ENCODE measurements around the gene FLT4. TPM values are rescaled to one million over a fixed set of nuclear protein-coding genes. Genes with fewer than 3 reads are reported as not detected.
A peak's percentile ranks its signal among the peaks of the same experiment; 100 is the strongest.

The FLT4 gene
- polyA plus RNA-seq, 4 donors: 0.22 to 15.8 (median 3.0) TPM

DNA sequence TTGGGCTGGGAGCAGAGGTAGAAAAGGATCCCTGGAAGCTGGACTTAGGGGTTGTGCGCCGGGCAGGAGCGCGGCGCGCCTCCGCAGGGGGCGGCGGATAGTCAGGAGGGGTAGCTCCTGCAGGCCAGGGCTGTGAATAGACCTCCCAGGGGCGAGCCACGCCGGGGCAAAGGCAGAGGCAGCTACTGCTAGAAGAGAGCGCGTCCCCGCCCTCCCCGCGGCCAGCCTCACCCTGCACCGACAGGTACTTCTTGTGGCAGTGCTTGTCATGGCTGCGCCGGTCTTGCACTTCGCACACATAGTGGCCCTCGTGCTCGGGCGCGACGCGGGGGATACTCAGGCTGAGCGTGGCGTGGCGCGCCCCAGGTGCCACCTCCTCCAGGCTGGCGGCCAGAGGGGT is 28.1 kb downstream of the FLT4 start:
- FAIRE-seq: no peak
- WGBS, 3 donors: 74 to 88% (median 83%) methylated on average over 24 to 32 of the region's 32 CpGs
- Histone ChIP-seq H3K27me3 (ENCODE audit: control insufficient read depth in 3 of 3, insufficient read depth in 3 of 3, low read length in 3 of 3) (peaks cover 0 to 12% (median 6%) of the 10 kb centered on the region in 3 donors), H3K4me1 (ENCODE audit: control insufficient read depth in 3 of 3, insufficient read depth in 2 of 3, low read depth in 1 of 3, low read length in 2 of 3) (no peaks in the 10 kb centered on the region), H3K9me3 (ENCODE audit: control insufficient read depth in 2 of 2, insufficient read depth in 1 of 2, low read depth in 1 of 2, low read length in 1 of 2) (no peaks in the 10 kb centered on the region), H3K36me3 (ENCODE audit: control insufficient read depth in 3 of 3, insufficient read depth in 2 of 3, low read depth in 1 of 3, low read length in 3 of 3) (no peaks in the 10 kb centered on the region), H3K4me3 (ENCODE audit: low read depth in 1 of 3, low read length in 3 of 3) (no peak overlapping the region), H3K27ac (ENCODE audit: low read depth in 1 of 3, low read length in 2 of 3) (no peak overlapping the region)
- no peak for DNase-seq

DNA sequence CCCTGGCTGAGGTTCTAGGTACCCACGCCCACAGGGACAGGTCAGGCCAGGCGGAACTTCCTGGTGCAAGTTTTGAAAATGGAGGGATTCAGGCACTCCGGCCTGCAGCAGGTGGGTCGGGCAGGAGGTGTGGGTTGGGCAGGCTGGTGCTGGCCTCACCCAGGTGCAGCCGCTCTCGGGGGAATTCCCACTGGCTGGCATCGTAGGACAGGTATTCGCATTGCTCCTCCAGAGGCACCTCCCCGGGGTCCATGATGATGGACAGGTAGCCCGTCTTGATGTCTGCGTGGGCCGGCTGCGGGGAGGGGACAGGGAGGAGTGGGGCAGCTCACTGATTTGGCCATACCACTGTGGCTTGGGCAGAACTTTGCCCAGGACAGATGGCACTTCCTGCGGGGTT is 29.4 kb downstream of the FLT4 start:
- H3K27ac ChIP-seq (ENCODE audit: low read depth in 1 of 3, low read length in 2 of 3): no peak overlapping the region
- no peak overlapping the region for H3K4me3 ChIP-seq (ENCODE audit: low read depth in 1 of 3, low read length in 3 of 3)
- H3K36me3 ChIP-seq (ENCODE audit: control insufficient read depth in 3 of 3, insufficient read depth in 2 of 3, low read depth in 1 of 3, low read length in 3 of 3): no peaks in the 10 kb centered on the region
- WGBS, 3 donors: 65 to 89% (median 77%) methylated on average over 14 of the region's 14 CpGs
- no peaks in the 10 kb centered on the region for H3K4me1 ChIP-seq (ENCODE audit: control insufficient read depth in 3 of 3, insufficient read depth in 2 of 3, low read depth in 1 of 3, low read length in 2 of 3)
- no peaks in the 10 kb centered on the region for H3K9me3 ChIP-seq (ENCODE audit: control insufficient read depth in 2 of 2, insufficient read depth in 1 of 2, low read depth in 1 of 2, low read length in 1 of 2)
- H3K27me3 ChIP-seq (ENCODE audit: control insufficient read depth in 3 of 3, insufficient read depth in 3 of 3, low read length in 3 of 3): peaks cover 0 to 12% (median 6%) of the 10 kb centered on the region in 3 donors
- FAIRE-seq (no peak), DNase-seq (no peak)

DNA sequence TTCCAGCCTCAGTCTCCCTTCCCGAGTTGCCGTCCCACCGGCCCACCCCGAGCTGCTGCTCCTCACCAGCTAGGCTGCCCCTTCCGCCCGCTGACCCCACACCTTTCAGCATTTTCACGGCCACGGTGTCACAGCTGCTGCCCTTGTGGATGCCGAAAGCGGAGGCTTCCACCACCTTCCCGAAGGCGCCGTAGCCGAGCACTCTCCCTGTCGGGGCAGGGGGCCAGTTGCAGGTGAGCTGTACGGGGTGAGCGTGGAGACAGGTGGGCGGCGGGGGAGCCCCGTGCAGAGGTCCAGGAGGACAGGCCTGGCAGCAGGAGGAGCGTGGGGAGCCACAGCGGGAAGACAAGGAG is 29.9 kb downstream of the FLT4 start:
- peaks cover 0 to 12% (median 6%) of the 10 kb centered on the region in 3 donors for H3K27me3 ChIP-seq (ENCODE audit: control insufficient read depth in 3 of 3, insufficient read depth in 3 of 3, low read length in 3 of 3)
- no peak overlapping the region for H3K4me3 ChIP-seq (ENCODE audit: low read depth in 1 of 3, low read length in 3 of 3)
- WGBS, 3 donors: 78 to 82% (median 81%) methylated on average over 22 of the region's 22 CpGs
- DNase-seq (no peak), FAIRE-seq (no peak)
- no peaks in the 10 kb centered on the region for H3K4me1 ChIP-seq (ENCODE audit: control insufficient read depth in 3 of 3, insufficient read depth in 2 of 3, low read depth in 1 of 3, low read length in 2 of 3)
- no peaks in the 10 kb centered on the region for H3K36me3 ChIP-seq (ENCODE audit: control insufficient read depth in 3 of 3, insufficient read depth in 2 of 3, low read depth in 1 of 3, low read length in 3 of 3)
- no peak overlapping the region for H3K27ac ChIP-seq (ENCODE audit: low read depth in 1 of 3, low read length in 2 of 3)
- no peaks in the 10 kb centered on the region for H3K9me3 ChIP-seq (ENCODE audit: control insufficient read depth in 2 of 2, insufficient read depth in 1 of 2, low read depth in 1 of 2, low read length in 1 of 2)

DNA sequence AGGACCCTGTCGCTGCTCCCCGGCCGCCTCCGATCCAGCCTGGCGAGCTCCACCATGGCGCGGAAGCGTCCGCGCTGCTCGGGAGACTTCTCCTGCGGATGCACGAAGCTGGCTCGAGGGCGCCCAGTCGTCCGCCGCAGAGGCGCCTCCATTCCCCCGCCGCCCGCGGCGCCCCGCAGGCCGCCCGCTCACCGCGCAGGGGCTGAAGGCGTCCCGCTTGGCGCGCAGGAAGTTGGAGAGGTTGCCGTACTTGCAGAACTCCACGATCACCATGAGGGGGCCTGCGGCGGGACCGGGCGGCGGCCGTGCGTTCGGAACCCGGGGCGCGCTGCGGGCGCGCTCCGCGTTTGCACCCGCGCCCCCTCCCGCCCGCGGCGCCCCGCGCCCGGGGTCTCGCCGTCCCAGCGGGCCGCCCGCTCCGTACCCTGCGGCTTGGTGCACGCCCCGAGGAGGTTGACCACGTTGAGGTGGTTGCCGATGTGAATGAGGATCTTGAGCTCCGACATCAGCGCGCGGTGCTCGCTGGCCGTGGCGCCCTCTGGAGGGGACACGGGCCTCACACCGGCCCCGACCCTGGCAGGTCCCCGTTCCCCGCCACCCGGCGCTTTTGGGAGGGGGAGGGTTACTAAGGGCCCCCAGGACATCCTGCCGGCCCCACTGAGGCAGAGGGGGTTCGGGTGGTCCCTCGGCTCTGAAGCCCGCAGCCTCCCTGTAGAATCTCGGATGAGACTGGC is 30.4 kb downstream of the FLT4 start:
- WGBS, 3 donors: 13 to 27% (median 15%) methylated on average over 52 to 90 of the region's 90 CpGs
- Histone ChIP-seq H3K4me1 (ENCODE audit: control insufficient read depth in 3 of 3, insufficient read depth in 2 of 3, low read depth in 1 of 3, low read length in 2 of 3) (no peaks in the 10 kb centered on the region), H3K36me3 (ENCODE audit: control insufficient read depth in 3 of 3, insufficient read depth in 2 of 3, low read depth in 1 of 3, low read length in 3 of 3) (no peaks in the 10 kb centered on the region), H3K27ac (ENCODE audit: low read depth in 1 of 3, low read length in 2 of 3) (no peak overlapping the region), H3K4me3 (ENCODE audit: low read depth in 1 of 3, low read length in 3 of 3) (peak overlapping the region in 1 of 3 donors; percentile 35), H3K27me3 (ENCODE audit: control insufficient read depth in 3 of 3, insufficient read depth in 3 of 3, low read length in 3 of 3) (peaks cover 0 to 12% (median 6%) of the 10 kb centered on the region in 3 donors), H3K9me3 (ENCODE audit: control insufficient read depth in 2 of 2, insufficient read depth in 1 of 2, low read depth in 1 of 2, low read length in 1 of 2) (no peaks in the 10 kb centered on the region)
- FAIRE-seq (no peak), DNase-seq (peak; percentile 6 to 50)

DNA sequence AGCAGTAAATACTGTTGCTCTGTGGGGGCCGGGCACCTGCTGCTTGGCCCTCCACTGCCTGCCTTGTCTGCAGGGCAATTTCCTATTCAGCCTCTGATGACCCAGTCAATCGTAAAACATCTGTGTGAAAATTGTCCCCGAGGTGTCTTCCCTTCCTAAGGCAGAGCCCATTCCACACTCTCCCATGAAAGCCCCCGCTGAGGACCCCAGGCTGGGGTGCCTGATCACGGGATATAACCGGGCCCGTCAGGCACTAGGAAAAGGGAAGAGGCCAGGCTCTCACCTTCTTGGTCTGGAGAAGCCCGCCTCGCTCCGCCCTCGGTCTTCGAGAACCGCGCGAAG is 30.9 kb downstream of the FLT4 start:
- H3K9me3 ChIP-seq (ENCODE audit: control insufficient read depth in 2 of 2, insufficient read depth in 1 of 2, low read depth in 1 of 2, low read length in 1 of 2): no peaks in the 10 kb centered on the region
- 24 to 30% (median 29%) methylated on average over 15 of the region's 15 CpGs for WGBS, 3 donors
- H3K27ac ChIP-seq (ENCODE audit: low read depth in 1 of 3, low read length in 2 of 3): no peak overlapping the region
- no peak overlapping the region for H3K4me3 ChIP-seq (ENCODE audit: low read depth in 1 of 3, low read length in 3 of 3)
- no peak for DNase-seq
- H3K4me1 ChIP-seq (ENCODE audit: control insufficient read depth in 3 of 3, insufficient read depth in 2 of 3, low read depth in 1 of 3, low read length in 2 of 3): no peaks in the 10 kb centered on the region
- no peaks in the 10 kb centered on the region for H3K36me3 ChIP-seq (ENCODE audit: control insufficient read depth in 3 of 3, insufficient read depth in 2 of 3, low read depth in 1 of 3, low read length in 3 of 3)
- no peak for FAIRE-seq
- peaks cover 0 to 12% (median 6%) of the 10 kb centered on the region in 3 donors for H3K27me3 ChIP-seq (ENCODE audit: control insufficient read depth in 3 of 3, insufficient read depth in 3 of 3, low read length in 3 of 3)

DNA sequence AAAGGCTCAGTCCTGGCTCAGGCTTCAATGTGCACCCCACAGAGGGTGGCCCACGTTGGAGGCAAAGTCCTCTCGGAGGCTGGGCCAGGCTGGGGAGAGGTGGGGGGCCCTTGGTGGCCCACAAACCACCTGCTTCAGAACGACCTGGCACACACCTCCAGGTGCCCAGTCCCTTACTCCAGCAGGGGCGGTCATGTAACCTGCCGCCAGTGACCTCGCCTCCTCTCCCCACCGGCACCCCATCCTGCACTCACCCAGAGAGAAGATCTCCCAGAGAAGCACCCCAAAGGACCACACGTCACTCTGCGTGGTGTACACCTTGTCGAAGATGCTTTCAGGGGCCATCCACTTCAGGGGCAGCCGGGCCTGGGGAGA is 35.6 kb downstream of the FLT4 start:
- no peak for FAIRE-seq
- no peaks in the 10 kb centered on the region for H3K9me3 ChIP-seq (ENCODE audit: control insufficient read depth in 2 of 2, insufficient read depth in 1 of 2, low read depth in 1 of 2, low read length in 1 of 2)
- H3K4me1 ChIP-seq (ENCODE audit: control insufficient read depth in 3 of 3, insufficient read depth in 2 of 3, low read depth in 1 of 3, low read length in 2 of 3): no peaks in the 10 kb centered on the region
- H3K4me3 ChIP-seq (ENCODE audit: low read depth in 1 of 3, low read length in 3 of 3): no peak overlapping the region
- H3K27me3 ChIP-seq (ENCODE audit: control insufficient read depth in 3 of 3, insufficient read depth in 3 of 3, low read length in 3 of 3): peaks cover 0 to 5% (median under 1%) of the 10 kb centered on the region in 3 donors
- no peak for DNase-seq
- no peak overlapping the region for H3K27ac ChIP-seq (ENCODE audit: low read depth in 1 of 3, low read length in 2 of 3)
- no peaks in the 10 kb centered on the region for H3K36me3 ChIP-seq (ENCODE audit: control insufficient read depth in 3 of 3, insufficient read depth in 2 of 3, low read depth in 1 of 3, low read length in 3 of 3)
- 63 to 78% (median 72%) methylated on average over 11 of the region's 11 CpGs for WGBS, 3 donors

DNA sequence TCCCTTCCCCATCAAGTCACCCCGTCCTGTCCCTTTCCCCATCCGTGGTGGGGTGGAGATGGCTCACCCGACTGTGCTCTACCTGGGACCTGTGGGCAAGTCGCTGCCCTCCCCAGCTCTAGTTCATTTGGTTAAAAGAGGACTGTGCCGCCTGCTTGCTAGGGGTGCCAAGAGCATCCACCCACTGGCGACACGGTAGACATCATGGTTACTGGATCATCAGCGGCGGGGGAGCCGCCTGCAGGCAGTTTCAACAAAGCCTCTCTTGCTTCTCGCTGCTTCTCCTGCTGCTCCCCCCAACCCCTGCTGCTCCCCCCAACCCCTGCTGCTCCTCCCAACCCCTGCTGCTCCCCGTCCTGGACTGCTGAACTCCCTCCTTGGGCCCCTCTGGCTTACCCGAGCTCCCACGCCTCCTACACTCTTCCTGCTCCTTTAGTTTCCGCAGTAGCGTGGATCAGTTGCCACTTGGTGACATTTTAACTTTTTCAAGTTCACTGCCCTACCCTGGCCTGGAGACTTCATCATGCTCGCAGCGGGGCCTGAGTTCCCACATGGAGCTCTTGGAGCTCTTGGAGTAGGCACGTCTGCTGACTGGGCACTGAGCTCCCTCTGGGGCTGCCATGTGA is 36.1 kb downstream of the FLT4 start:
- no peak overlapping the region for H3K4me3 ChIP-seq (ENCODE audit: low read depth in 1 of 3, low read length in 3 of 3)
- no peaks in the 10 kb centered on the region for H3K4me1 ChIP-seq (ENCODE audit: control insufficient read depth in 3 of 3, insufficient read depth in 2 of 3, low read depth in 1 of 3, low read length in 2 of 3)
- no peaks in the 10 kb centered on the region for H3K9me3 ChIP-seq (ENCODE audit: control insufficient read depth in 2 of 2, insufficient read depth in 1 of 2, low read depth in 1 of 2, low read length in 1 of 2)
- peaks cover 0 to under 1% (median 0%) of the 10 kb centered on the region in 3 donors for H3K27me3 ChIP-seq (ENCODE audit: control insufficient read depth in 3 of 3, insufficient read depth in 3 of 3, low read length in 3 of 3)
- H3K36me3 ChIP-seq (ENCODE audit: control insufficient read depth in 3 of 3, insufficient read depth in 2 of 3, low read depth in 1 of 3, low read length in 3 of 3): no peaks in the 10 kb centered on the region
- no peak for FAIRE-seq
- DNase-seq: no peak
- WGBS, 3 donors: 62 to 80% (median 69%) methylated on average over 16 to 19 of the region's 19 CpGs
- H3K27ac ChIP-seq (ENCODE audit: low read depth in 1 of 3, low read length in 2 of 3): no peak overlapping the region

DNA sequence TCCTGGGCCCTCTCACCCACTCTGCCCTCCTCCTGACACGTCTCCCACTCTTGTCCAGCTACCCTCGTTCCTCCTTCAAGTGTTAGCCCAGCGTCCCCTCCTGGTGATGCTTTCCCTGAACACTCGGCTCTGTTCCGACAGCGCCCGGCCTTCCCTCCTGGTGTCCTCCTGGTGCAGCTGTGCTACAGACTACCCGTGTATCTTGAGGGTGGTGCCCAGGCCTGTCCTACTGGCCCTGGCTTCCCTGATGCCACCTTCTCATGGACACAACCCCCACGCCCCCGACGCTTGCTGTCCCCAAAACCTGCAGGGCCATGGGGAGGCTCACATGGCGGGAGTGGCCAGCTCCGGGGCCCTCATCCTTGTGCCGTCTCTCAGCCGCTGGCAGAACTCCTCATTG is 36.7 kb downstream of the FLT4 start:
- Histone ChIP-seq H3K27ac (ENCODE audit: low read depth in 1 of 3, low read length in 2 of 3) (no peak overlapping the region), H3K4me3 (ENCODE audit: low read depth in 1 of 3, low read length in 3 of 3) (no peak overlapping the region), H3K27me3 (ENCODE audit: control insufficient read depth in 3 of 3, insufficient read depth in 3 of 3, low read length in 3 of 3) (no peaks in the 10 kb centered on the region), H3K9me3 (ENCODE audit: control insufficient read depth in 2 of 2, insufficient read depth in 1 of 2, low read depth in 1 of 2, low read length in 1 of 2) (no peaks in the 10 kb centered on the region), H3K36me3 (ENCODE audit: control insufficient read depth in 3 of 3, insufficient read depth in 2 of 3, low read depth in 1 of 3, low read length in 3 of 3) (no peaks in the 10 kb centered on the region), H3K4me1 (ENCODE audit: control insufficient read depth in 3 of 3, insufficient read depth in 2 of 3, low read depth in 1 of 3, low read length in 2 of 3) (no peaks in the 10 kb centered on the region)
- 73 to 84% (median 75%) methylated on average over 14 to 15 of the region's 15 CpGs for WGBS, 3 donors
- no peak for FAIRE-seq
- DNase-seq: no peak

Data from small intestine (tissue), 7 donors.